ENCODE measurements around the gene MRPL20. TPM values are rescaled to one million over a fixed set of nuclear protein-coding genes. Genes with fewer than 3 reads are reported as not detected.
"Not testable (repeated sequence)": the region's sequence is repeated elsewhere in the genome, so short reads cannot be mapped to it uniquely, and the experiment has no call there.

The MRPL20 gene
- polyA plus RNA-seq, 1 donor from 2014 or later: 204 TPM

GRCh38 chr1:1387098-1388077 is 19.7 kb downstream of the MRPL20 start:
- Histone ChIP-seq H3K9me2 (ENCODE audit: insufficient read depth, low read length) (no peaks in the 10 kb centered on the region), H3K27me3 (ENCODE audit: insufficient read depth, low read depth, low read length) (no peaks in the 10 kb centered on the region), H3K27ac (ENCODE audit: low read length) (no peak overlapping the region), H3K36me3 (ENCODE audit: insufficient read depth, low read length) (no peaks in the 10 kb centered on the region), H3K4me3 (ENCODE audit: low read length) (no peak overlapping the region), H3K79me2 (replicated peaks; ENCODE audit: insufficient read depth, low read length) (no peaks in the 10 kb centered on the region), H4K20me1 (ENCODE audit: insufficient read depth) (no peaks in the 10 kb centered on the region), H3F3A (ENCODE audit: insufficient read depth, low read length, poor library complexity, severe bottlenecking) (no peaks in the 10 kb centered on the region), H2AFZ (ENCODE audit: low read depth, low read length) (no peak overlapping the region), H3K9ac (ENCODE audit: low read length) (no peak overlapping the region), H3K4me2 (ENCODE audit: low read length) (no peak overlapping the region), H3K9me3 (ENCODE audit: low read length) (no peaks in the 10 kb centered on the region)
- TF ChIP-seq POLR2AphosphoS5 (IDR thresholded peaks at IDR 0.05) (no peak), RAD21 (conservative IDR thresholded peaks at IDR 0.05) (no peak), MXI1 (conservative IDR thresholded peaks at IDR 0.05; ENCODE audit: poor library complexity, severe bottlenecking) (no peak), SMC3 (conservative IDR thresholded peaks at IDR 0.05; ENCODE audit: poor library complexity) (no peak), TAF1 (IDR thresholded peaks at IDR 0.05; ENCODE audit: low read depth) (no peak)

GRCh38 chr1:1385931-1386330 is 21.2 kb downstream of the MRPL20 start:
- Histone ChIP-seq H3K79me2 (replicated peaks; ENCODE audit: insufficient read depth, low read length) (no peaks in the 10 kb centered on the region), H3K27me3 (ENCODE audit: insufficient read depth, low read depth, low read length) (no peaks in the 10 kb centered on the region), H3K27ac (ENCODE audit: low read length) (no peak overlapping the region), H3K36me3 (ENCODE audit: insufficient read depth, low read length) (no peaks in the 10 kb centered on the region), H3K9me3 (ENCODE audit: low read length) (no peaks in the 10 kb centered on the region), H3K4me2 (ENCODE audit: low read length) (no peak overlapping the region), H4K20me1 (ENCODE audit: insufficient read depth) (no peaks in the 10 kb centered on the region), H3K9me2 (ENCODE audit: insufficient read depth, low read length) (no peaks in the 10 kb centered on the region), H2AFZ (ENCODE audit: low read depth, low read length) (no peak overlapping the region), H3K9ac (ENCODE audit: low read length) (no peak overlapping the region), H3K4me3 (ENCODE audit: low read length) (no peak overlapping the region), H3F3A (ENCODE audit: insufficient read depth, low read length, poor library complexity, severe bottlenecking) (no peaks in the 10 kb centered on the region)
- no peak for TF ChIP-seq REST (IDR thresholded peaks at IDR 0.05; ENCODE audit: borderline replicate concordance)
- TF ChIP-seq POLR2AphosphoS5 (IDR thresholded peaks at IDR 0.05): no peak
- TF ChIP-seq EZH2 (IDR thresholded peaks at IDR 0.05; ENCODE audit: borderline replicate concordance, insufficient read depth, low read length, poor library complexity, severe bottlenecking): no peak
- no peak for TF ChIP-seq SMC3 (conservative IDR thresholded peaks at IDR 0.05; ENCODE audit: poor library complexity)
- TF ChIP-seq EP300 (conservative IDR thresholded peaks at IDR 0.05; ENCODE audit: poor library complexity, severe bottlenecking): no peak

GRCh38 chr1:1385339-1385738 is 21.8 kb downstream of the MRPL20 start:
- H3K9ac ChIP-seq (ENCODE audit: low read length); H3K27ac ChIP-seq (ENCODE audit: low read length); H3K79me2 ChIP-seq (replicated peaks; ENCODE audit: insufficient read depth, low read length); H3K4me3 ChIP-seq (ENCODE audit: low read length); H2AFZ ChIP-seq (ENCODE audit: low read depth, low read length); H3K9me3 ChIP-seq (ENCODE audit: low read length); H3K36me3 ChIP-seq (ENCODE audit: insufficient read depth, low read length); H4K20me1 ChIP-seq (ENCODE audit: insufficient read depth); H3K4me2 ChIP-seq (ENCODE audit: low read length); H3F3A ChIP-seq (ENCODE audit: insufficient read depth, low read length, poor library complexity, severe bottlenecking); H3K27me3 ChIP-seq (ENCODE audit: insufficient read depth, low read depth, low read length); H3K9me2 ChIP-seq (ENCODE audit: insufficient read depth, low read length): not testable (repeated sequence)

Data from neural cell (in vitro differentiated cells).